GM12873 (cell line): ENCODE results near the gene NIN.

Experiments
- TF ChIP-seq, protein P1 (sequence below): IDR thresholded peaks from 2 replicates; pipeline ENCODE4 v1.5.1; 2012; ENCODE audit warnings: low read depth, mild to moderate bottlenecking, moderate library complexity, low read length, control low read depth; ENCODE audit not compliant: insufficient read depth; ENCODE audit errors: missing control alignments

Gene NIN

DNA sequence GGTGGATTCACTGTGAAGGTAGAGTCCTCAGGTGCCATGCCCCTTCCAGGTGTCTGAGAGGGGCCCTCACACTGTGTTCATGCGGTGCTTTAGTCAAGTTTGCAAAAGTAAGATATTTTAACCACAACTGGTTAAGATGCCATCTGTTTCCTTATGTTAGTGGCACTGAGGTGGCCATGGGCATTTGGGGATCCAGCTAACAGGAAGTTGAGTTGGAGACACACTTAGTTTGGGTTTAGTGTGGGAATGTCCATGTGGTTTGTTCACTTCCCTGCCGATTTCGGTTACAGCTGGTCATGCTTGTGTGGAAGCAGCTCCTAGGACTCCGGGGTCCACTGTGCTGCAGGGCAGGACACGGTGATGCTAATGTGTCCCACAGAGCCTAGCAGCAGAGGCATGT, 23.6 kb upstream of the NIN start:
- TF ChIP-seq, protein P1, sequence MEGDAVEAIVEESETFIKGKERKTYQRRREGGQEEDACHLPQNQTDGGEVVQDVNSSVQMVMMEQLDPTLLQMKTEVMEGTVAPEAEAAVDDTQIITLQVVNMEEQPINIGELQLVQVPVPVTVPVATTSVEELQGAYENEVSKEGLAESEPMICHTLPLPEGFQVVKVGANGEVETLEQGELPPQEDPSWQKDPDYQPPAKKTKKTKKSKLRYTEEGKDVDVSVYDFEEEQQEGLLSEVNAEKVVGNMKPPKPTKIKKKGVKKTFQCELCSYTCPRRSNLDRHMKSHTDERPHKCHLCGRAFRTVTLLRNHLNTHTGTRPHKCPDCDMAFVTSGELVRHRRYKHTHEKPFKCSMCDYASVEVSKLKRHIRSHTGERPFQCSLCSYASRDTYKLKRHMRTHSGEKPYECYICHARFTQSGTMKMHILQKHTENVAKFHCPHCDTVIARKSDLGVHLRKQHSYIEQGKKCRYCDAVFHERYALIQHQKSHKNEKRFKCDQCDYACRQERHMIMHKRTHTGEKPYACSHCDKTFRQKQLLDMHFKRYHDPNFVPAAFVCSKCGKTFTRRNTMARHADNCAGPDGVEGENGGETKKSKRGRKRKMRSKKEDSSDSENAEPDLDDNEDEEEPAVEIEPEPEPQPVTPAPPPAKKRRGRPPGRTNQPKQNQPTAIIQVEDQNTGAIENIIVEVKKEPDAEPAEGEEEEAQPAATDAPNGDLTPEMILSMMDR = no peak

DNA sequence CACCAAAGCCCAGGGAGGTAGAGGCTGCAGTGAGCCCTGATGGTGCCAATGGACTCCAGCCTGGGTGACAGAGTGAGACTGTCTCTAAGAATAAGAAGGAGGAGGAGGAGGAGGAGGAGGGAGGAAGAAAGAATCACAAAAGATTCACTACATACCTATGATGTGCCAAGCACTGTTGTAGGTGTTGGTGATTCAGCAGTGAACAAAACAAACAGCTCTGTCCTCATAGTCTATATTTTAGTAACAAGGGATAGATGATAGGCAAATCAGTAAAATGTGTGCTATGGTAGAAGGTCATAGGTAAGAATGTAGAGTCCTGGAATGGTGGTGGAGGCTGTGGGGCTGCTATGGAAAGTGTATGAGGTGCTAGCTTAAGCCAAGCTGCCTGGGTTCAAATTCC, 22.9 kb upstream of the NIN start:
- TF ChIP-seq, protein P1 = no peak

GRCh38 chr14:50846226-50846880, 15.4 kb upstream of the NIN start:
- TF ChIP-seq, protein P1 = no peak

DNA sequence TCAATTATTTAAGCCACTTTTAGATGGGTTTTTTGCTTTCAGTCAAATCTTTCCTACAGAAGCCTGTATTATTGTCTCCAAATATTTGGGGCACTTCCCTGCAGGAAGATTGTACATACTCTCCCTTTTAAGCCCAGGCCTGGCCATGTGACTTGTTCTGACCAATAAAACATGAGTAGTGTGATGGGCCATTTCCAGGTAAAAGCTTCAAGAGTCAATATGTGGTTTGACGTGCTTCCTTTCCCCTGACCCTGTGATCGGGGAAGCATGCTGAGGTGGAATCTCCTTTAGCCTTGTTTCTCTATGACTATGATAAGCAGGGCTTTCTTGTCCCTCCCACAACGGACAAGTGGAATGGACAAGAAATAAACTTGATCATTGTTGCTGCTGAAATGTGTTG, 14.2 kb upstream of the NIN start:
- TF ChIP-seq, protein P1 = no peak

GRCh38 chr14:50844391-50844790, 13.4 kb upstream of the NIN start:
- TF ChIP-seq, protein P1 = no peak

DNA sequence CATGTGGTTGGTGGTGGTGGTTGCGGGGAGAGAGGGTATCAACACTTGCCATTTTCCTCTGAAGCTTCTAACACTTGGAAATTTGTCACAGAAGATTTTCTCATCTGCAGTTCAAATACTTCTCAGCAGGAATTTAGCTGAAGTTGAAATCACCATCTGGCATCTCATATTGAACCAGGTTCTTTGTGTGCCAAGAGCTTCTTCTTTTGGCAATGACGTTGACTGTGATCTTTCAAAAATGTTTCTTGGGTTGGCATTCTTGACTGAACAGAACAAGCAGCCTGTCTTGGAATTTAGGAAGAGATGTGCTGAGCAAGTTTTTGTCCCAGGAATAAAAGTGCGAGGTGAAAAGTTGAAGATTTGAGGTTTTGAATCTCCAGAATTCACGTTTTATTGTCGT, 8.7 kb upstream of the NIN start:
- TF ChIP-seq, protein P1 = no peak

DNA sequence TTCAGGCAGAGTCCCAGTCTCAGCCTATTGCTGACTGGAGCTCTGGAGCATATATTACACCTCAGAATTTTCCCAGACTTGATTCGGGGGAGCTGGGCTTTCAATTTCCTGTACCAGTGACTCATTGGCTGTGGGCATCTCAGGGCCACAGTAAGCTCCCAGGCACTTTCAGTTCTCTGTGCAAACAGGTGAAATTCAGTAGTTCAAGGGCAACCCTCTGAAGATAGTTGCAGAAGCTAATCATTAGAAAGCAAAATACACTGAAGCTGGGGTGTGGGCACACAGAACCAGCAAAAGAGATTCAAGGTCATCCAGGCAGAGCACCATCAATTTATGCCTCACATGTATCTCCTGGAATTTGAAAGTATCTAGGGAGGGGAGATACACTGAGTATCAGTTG, 8.1 kb upstream of the NIN start:
- TF ChIP-seq, protein P1 = no peak
